Keratinocyte (primary cell): Measurements from ENCODE around the gene CLDN11. TPM values are rescaled to one million over a fixed set of nuclear protein-coding genes. Genes with fewer than 3 reads are reported as not detected.
A peak's percentile ranks its signal among the peaks of the same experiment; 100 is the strongest.

Source experiments
- DNase-seq: peaks from one replicate; pipeline ENCODE4 v3.0.0-alpha.2; 2011; ENCODE audit warnings: low read depth, missing footprints, low spot score
- FAIRE-seq: peaks from 2 replicates; lab custom pipeline; 2011; peaks lifted over from hg19 to GRCh38; lab: Jason Lieb, UNC
- H2AFZ ChIP-seq: 2 replicates; pipeline ENCODE4 v1.6.0; 2012; ENCODE audit warnings: low read length, control low read depth, inconsistent platforms; ENCODE audit not compliant: control insufficient read depth
- H3K27ac ChIP-seq: 2 replicates; pipeline ENCODE4 v1.5.1; 2011; ENCODE audit warnings: low read length; ENCODE audit not compliant: control insufficient read depth, insufficient read depth
- H3K27me3 ChIP-seq: 3 replicates; pipeline ENCODE4 v1.6.0; 2011; ENCODE audit warnings: low read length; ENCODE audit not compliant: control insufficient read depth, insufficient read depth; ENCODE audit errors: extremely low read depth
- H3K36me3 ChIP-seq, 2 experiments: 2 replicates in 1 of 2; 3 replicates in 1 of 2; pipeline ENCODE4 v1.5.1; 2011; ENCODE audit warnings: low read length in 2 of 2, mild to moderate bottlenecking in 1 of 2; ENCODE audit not compliant: control insufficient read depth in 2 of 2, insufficient read depth in 2 of 2; ENCODE audit errors: extremely low read depth in 1 of 2
- H3K4me1 ChIP-seq: 3 replicates; pipeline ENCODE4 v1.5.1; 2011; ENCODE audit warnings: low read length; ENCODE audit not compliant: control insufficient read depth, insufficient read depth; ENCODE audit errors: extremely low read depth
- H3K4me2 ChIP-seq: 3 replicates; pipeline ENCODE4 v1.6.0; 2011; ENCODE audit warnings: low read depth, low read length; ENCODE audit not compliant: control insufficient read depth, insufficient read depth; ENCODE audit errors: extremely low read depth
- H3K4me3 ChIP-seq, 3 experiments: fragments of 200-600 bp in 1 of 3; sonication (generic) in 1 of 3; 2 replicates in 2 of 3; 3 replicates in 1 of 3; pipeline ENCODE4 v1.5.1; 2011 to 2016; ENCODE audit warnings: low read length in 3 of 3, mild to moderate bottlenecking in 3 of 3, control low read depth in 2 of 3, inconsistent platforms in 1 of 3, low read depth in 1 of 3, mixed read lengths in 1 of 3, mixed run types in 1 of 3, moderate library complexity in 1 of 3; ENCODE audit not compliant: control insufficient read depth in 2 of 3, insufficient read depth in 2 of 3; ENCODE audit errors: extremely low read depth in 1 of 3
- H3K79me2 ChIP-seq: 2 replicates; pipeline ENCODE4 v1.6.0; 2012; ENCODE audit warnings: low read length; ENCODE audit not compliant: control insufficient read depth, insufficient read depth
- H3K9ac ChIP-seq: 3 replicates; pipeline ENCODE4 v1.6.0; 2011; ENCODE audit warnings: low read length; ENCODE audit not compliant: control insufficient read depth, insufficient read depth; ENCODE audit errors: extremely low read depth
- H3K9me1 ChIP-seq: 3 replicates; pipeline ENCODE4 v1.6.0; 2011; ENCODE audit warnings: low read length; ENCODE audit not compliant: control insufficient read depth, insufficient read depth; ENCODE audit errors: extremely low read depth
- H3K9me3 ChIP-seq: 2 replicates; pipeline ENCODE4 v1.5.1; 2012; ENCODE audit warnings: low read depth, low read length; ENCODE audit not compliant: control insufficient read depth
- H4K20me1 ChIP-seq: 3 replicates; pipeline ENCODE4 v1.6.0; 2011; ENCODE audit warnings: low read length; ENCODE audit not compliant: control insufficient read depth, insufficient read depth; ENCODE audit errors: extremely low read depth
- CTCF ChIP-seq, 3 experiments: IDR thresholded peaks in 1 of 3; conservative IDR thresholded peaks in 1 of 3; optimal IDR thresholded peaks in 1 of 3; 2 replicates in 2 of 3; 3 replicates in 1 of 3; pipeline versions ENCODE3 to v1.5.1; 2011; ENCODE audit warnings: low read length in 3 of 3, mild to moderate bottlenecking in 3 of 3, moderate library complexity in 2 of 3, control low read depth in 1 of 3, inconsistent platforms in 1 of 3; ENCODE audit not compliant: insufficient read depth in 2 of 3; ENCODE audit errors: extremely low read depth in 1 of 3
- EZH2 ChIP-seq: IDR thresholded peaks from one replicate; pipeline ENCODE4 v1.6.1; 2012; ENCODE audit warnings: inconsistent platforms, mild to moderate bottlenecking, low read length, moderate library complexity
- dilution Hi-C: fragments of 300-500 bp; cut with MboI; formaldehyde crosslinking; loops from one replicate; pipeline ENCODE4 v1.7.0; 2020; ENCODE audit warnings: low sequenced_read_pairs; ENCODE audit not compliant: extremely low pct_ligation_motif_present
- polyA plus RNA-seq, 5 experiments: library from polyadenylated mRNA; depleted of rRNA in 3 of 5; stranded (reverse) in 3 of 5; stranded (forward) in 1 of 5; unstranded in 1 of 5; fragments of >200 nt; gene quantifications; 1 replicate in 1 of 5; 2 replicates in 3 of 5; 3 replicates in 1 of 5; pipeline versions ENCODE4 v1.2.1 to v1.2.3, GENCODE V29; 2011 to 2012; ENCODE audit warnings: missing spikeins in 2 of 5, low read depth in 1 of 5, low replicate concordance in 1 of 5

Gene CLDN11
- polyA plus RNA-seq, 1 donor (not counting 4 experiments of a cell fraction or from before 2014, with no cell fraction given) = 0.12 TPM

- Histone ChIP-seq H3K9ac (no peak overlapping the region), H3K4me3 (no peak overlapping the region), H3K9me1 (no peaks in the 10 kb centered on the region), H4K20me1 (no peaks in the 10 kb centered on the region), H3K9me3 (no peaks in the 10 kb centered on the region), H3K36me3 (no peaks in the 10 kb centered on the region), H3K79me2 (no peaks in the 10 kb centered on the region), H3K4me2 (no peak overlapping the region), H3K27me3 (no peaks in the 10 kb centered on the region), H2AFZ (no peak overlapping the region), H3K27ac (no peak overlapping the region), H3K4me1 (peaks cover 6% of the 10 kb centered on the region)
- DNase-seq (no peak), FAIRE-seq (no peak)
- dilution Hi-C loops = no loop called here
- TF ChIP-seq EZH2 (no peak), CTCF (optimal IDR thresholded peaks at IDR 0.05 in 1 of 3, IDR thresholded peaks at IDR 0.05 in 1 of 3, conservative IDR thresholded peaks at IDR 0.05 in 1 of 3; ENCODE audit: extremely low read depth in 1 of 3, insufficient read depth in 2 of 3, low read length in 3 of 3) (peak in 2 of 3 experiments; percentile 42)
Measured at GRCh38 chr3:170410428-170411029, 8.1 kb upstream of the CLDN11 start.

- Histone ChIP-seq H3K9ac (no peak overlapping the region), H3K79me2 (no peaks in the 10 kb centered on the region), H2AFZ (no peak overlapping the region), H3K27me3 (peaks cover 1% of the 10 kb centered on the region), H3K4me3 (no peak overlapping the region), H4K20me1 (no peaks in the 10 kb centered on the region), H3K4me2 (no peak overlapping the region), H3K9me3 (no peaks in the 10 kb centered on the region), H3K27ac (no peak overlapping the region), H3K9me1 (no peaks in the 10 kb centered on the region), H3K36me3 (no peaks in the 10 kb centered on the region), H3K4me1 (peaks cover 6% of the 10 kb centered on the region)
- DNase-seq = no peak
- no peak for FAIRE-seq
- TF ChIP-seq CTCF (optimal IDR thresholded peaks at IDR 0.05 in 1 of 3, IDR thresholded peaks at IDR 0.05 in 1 of 3, conservative IDR thresholded peaks at IDR 0.05 in 1 of 3; ENCODE audit: extremely low read depth in 1 of 3, insufficient read depth in 2 of 3, low read length in 3 of 3) (no peak), EZH2 (no peak)
- dilution Hi-C loops = no loop called here
Measured at GRCh38 chr3:170413291-170413690, 5.4 kb upstream of the CLDN11 start.
